Fibroblast of villous mesenchyme (primary cell): Measurements from ENCODE around the gene COIL. TPM values are rescaled to one million over a fixed set of nuclear protein-coding genes. Genes with fewer than 3 reads are reported as not detected.

Experiments used
- DNase-seq: peaks from one replicate; pipeline ENCODE4 v3.0.0-alpha.2; 2010; ENCODE audit warnings: low read depth
- H3K4me3 ChIP-seq: 2 replicates; pipeline ENCODE4 v1.5.1; 2011; ENCODE audit warnings: low read depth, mild to moderate bottlenecking, low read length
- CTCF ChIP-seq: IDR thresholded peaks from 2 replicates; pipeline ENCODE4 v1.5.1; 2012; ENCODE audit warnings: low read depth, mild to moderate bottlenecking, low read length; ENCODE audit not compliant: insufficient read depth
- total RNA-seq: library from RNA; depleted of rRNA; stranded (reverse); fragments of >200 nt; gene quantifications from 2 replicates; pipeline ENCODE4 v1.2.3, GENCODE V29; 2012

Gene COIL
- total RNA-seq, 1 donor = 17.7 TPM

GRCh38 chr17:56909742-56910508 lies 50.9 kb downstream of the COIL start:
- no peak for DNase-seq

GRCh38 chr17:56908001-56908542 lies 52.8 kb downstream of the COIL start:
- no peak for DNase-seq
- no peak overlapping the region for H3K4me3 ChIP-seq
- no peak for TF ChIP-seq CTCF

More at GRCh38 chr17:56909742-56910508, 50.9 kb downstream of the COIL start:
- no peak for TF ChIP-seq CTCF
- H3K4me3 ChIP-seq = no peak overlapping the region

- no peak for TF ChIP-seq CTCF
Measured at GRCh38 chr17:56903560-56903959, 57.3 kb downstream of the COIL start.

GRCh38 chr17:56902348-56902747 lies 58.5 kb downstream of the COIL start:
- TF ChIP-seq CTCF = no peak
- H3K4me3 ChIP-seq = no peak overlapping the region
- no peak for DNase-seq

More at GRCh38 chr17:56903560-56903959, 57.3 kb downstream of the COIL start:
- DNase-seq = no peak
- no peak overlapping the region for H3K4me3 ChIP-seq

- no peak for DNase-seq
- TF ChIP-seq CTCF = no peak
- no peak overlapping the region for H3K4me3 ChIP-seq
Measured at GRCh38 chr17:56899403-56899802, 61.4 kb downstream of the COIL start.

GRCh38 chr17:56898874-56899273 lies 62.0 kb downstream of the COIL start:
- no peak overlapping the region for H3K4me3 ChIP-seq
- DNase-seq = no peak
- no peak for TF ChIP-seq CTCF
